IMR-90 (cell line): Measurements from ENCODE around the gene ZDHHC14. TPM values are rescaled to one million over a fixed set of nuclear protein-coding genes. Genes with fewer than 3 reads are reported as not detected.

Experiments used
- ATAC-seq: fragments of 200-7000 bp; cut with Tn5 transposase; 2 replicates; pipeline ENCODE4 v1.9.1; 2020; ENCODE audit warnings: low read depth, mild to moderate bottlenecking, moderate library complexity
- BruUV-seq: library from RNA; stranded (reverse); fragments of 400-500 nt; replicated peaks from 2 replicates; lab custom pipeline; 2021; lab: Mats Ljungman, UMichigan
- CTCF ChIA-PET: fragments of 300-600 bp; formaldehyde crosslinking; extraction: SDS; loops from one replicate; lab custom pipeline; 2021; ENCODE audit warnings: antibody characterized with exemption; lab: Yijun Ruan, JAX
- POLR2A ChIA-PET: fragments of 300-600 bp; sonication (Branson Sonifier 250); formaldehyde crosslinking; loops from one replicate; lab custom pipeline; 2022; ENCODE audit warnings: antibody characterized with exemption; ENCODE audit not compliant: unreplicated experiment; lab: Charles Lee
- DNase-seq: peaks from one replicate; pipeline ENCODE4 v3.0.0; 2013
- H2AFZ ChIP-seq: replicated peaks from 2 replicates; pipeline ENCODE3; 2013; ENCODE audit warnings: low read length, mild to moderate bottlenecking; ENCODE audit not compliant: poor library complexity
- H2AK5ac ChIP-seq: 2 replicates; pipeline ENCODE4 v1.6.1; 2013; ENCODE audit warnings: low read depth, low read length, inconsistent platforms
- H2AK9ac ChIP-seq: replicated peaks from 2 replicates; pipeline ENCODE3; 2013; ENCODE audit warnings: mild to moderate bottlenecking, low read depth, low read length, moderate library complexity; ENCODE audit not compliant: poor library complexity
- H2BK120ac ChIP-seq: 2 replicates; pipeline ENCODE4 v1.6.1; 2013; ENCODE audit warnings: low read depth, low read length, inconsistent platforms
- H2BK15ac ChIP-seq: 3 replicates; pipeline ENCODE4 v1.6.1; 2013; ENCODE audit warnings: low read depth, low read length, inconsistent platforms
- H2BK20ac ChIP-seq: 2 replicates; pipeline ENCODE4 v1.6.1; 2013; ENCODE audit warnings: low read depth, mild to moderate bottlenecking, inconsistent platforms, low read length, moderate library complexity
- H2BK5ac ChIP-seq: 2 replicates; pipeline ENCODE4 v1.6.1; 2013; ENCODE audit warnings: mild to moderate bottlenecking, low read depth, low read length, inconsistent platforms; ENCODE audit not compliant: poor library complexity, severe bottlenecking
- H3K14ac ChIP-seq: replicated peaks from 2 replicates; pipeline ENCODE4 v1.6.1; 2013; ENCODE audit warnings: low read depth, low read length, inconsistent platforms
- H3K18ac ChIP-seq: 2 replicates; pipeline ENCODE4 v1.6.1; 2013; ENCODE audit warnings: low read depth, low read length, control low read depth
- H3K23ac ChIP-seq: 2 replicates; pipeline ENCODE4 v1.6.1; 2013; ENCODE audit warnings: low read depth, low read length, inconsistent platforms
- H3K27ac ChIP-seq: 2 replicates; pipeline ENCODE4 v1.5.1; 2013; ENCODE audit warnings: mild to moderate bottlenecking, control low read depth, low read length; ENCODE audit not compliant: insufficient read depth
- H3K27me3 ChIP-seq: 2 replicates; pipeline ENCODE4 v1.6.1; 2013; ENCODE audit warnings: low read length; ENCODE audit not compliant: control insufficient read depth, insufficient read depth
- H3K36me3 ChIP-seq: 2 replicates; pipeline ENCODE4 v1.6.1; 2013; ENCODE audit warnings: low read length, mixed read lengths; ENCODE audit not compliant: control insufficient read depth, insufficient read depth
- H3K4ac ChIP-seq: 2 replicates; pipeline ENCODE4 v1.6.1; 2013; ENCODE audit warnings: low read depth, low read length, inconsistent platforms
- H3K4me1 ChIP-seq: 2 replicates; pipeline ENCODE4 v1.6.1; 2013; ENCODE audit warnings: low read length, mixed read lengths; ENCODE audit not compliant: control insufficient read depth, insufficient read depth
- H3K4me2 ChIP-seq: 2 replicates; pipeline ENCODE4 v1.6.1; 2013; ENCODE audit warnings: low read depth, mild to moderate bottlenecking, control low read depth, low read length, moderate library complexity
- H3K4me3 ChIP-seq: 2 replicates; pipeline ENCODE4 v1.5.1; 2013; ENCODE audit warnings: low read depth, mild to moderate bottlenecking, control low read depth, low read length, moderate library complexity; ENCODE audit not compliant: insufficient read depth
- H3K56ac ChIP-seq: 2 replicates; pipeline ENCODE4 v1.6.1; 2013; ENCODE audit warnings: low read length, inconsistent platforms; ENCODE audit not compliant: insufficient read depth; ENCODE audit errors: extremely low read depth
- H3K79me1 ChIP-seq, 2 experiments: 2 replicates each; pipeline ENCODE4 v1.6.1; 2013; ENCODE audit warnings: low read length in 2 of 2, inconsistent platforms in 1 of 2, low read depth in 1 of 2
- H3K9ac ChIP-seq: 2 replicates; pipeline ENCODE4 v1.6.1; 2013; ENCODE audit warnings: low read depth, low read length, control low read depth
- H3K9me1 ChIP-seq: 2 replicates; pipeline ENCODE4 v1.6.1; 2013; ENCODE audit warnings: low read length, inconsistent platforms; ENCODE audit not compliant: insufficient read depth
- H3K9me3 ChIP-seq: 2 replicates; pipeline ENCODE4 v1.6.1; 2013; ENCODE audit warnings: low read length; ENCODE audit not compliant: control insufficient read depth, insufficient read depth
- H4K20me1 ChIP-seq: 2 replicates; pipeline ENCODE4 v1.6.1; 2013; ENCODE audit warnings: low read length, inconsistent platforms; ENCODE audit not compliant: insufficient read depth
- H4K5ac ChIP-seq: 2 replicates; pipeline ENCODE4 v1.6.1; 2013; ENCODE audit warnings: mild to moderate bottlenecking, low read depth, low read length, control low read depth
- H4K8ac ChIP-seq, 2 experiments: 2 replicates each; pipeline ENCODE4 v1.6.1; 2013; ENCODE audit warnings: low read depth in 2 of 2, low read length in 2 of 2, control low read depth in 1 of 2, inconsistent platforms in 1 of 2
- H4K91ac ChIP-seq: 2 replicates; pipeline ENCODE4 v1.6.1; 2013; ENCODE audit warnings: low read depth, low read length, inconsistent platforms; ENCODE audit not compliant: insufficient read depth
- CEBPB ChIP-seq: IDR thresholded peaks from 2 replicates; pipeline ENCODE4 v1.6.1; 2012; ENCODE audit warnings: low read depth, low read length, improper control_type of control experiment
- CHD1 ChIP-seq: IDR thresholded peaks from 2 replicates; pipeline ENCODE4 v1.6.1; 2012; ENCODE audit warnings: low read depth, low read length, improper control_type of control experiment
- CTCF ChIP-seq: conservative IDR thresholded peaks from 2 replicates; pipeline ENCODE4 v1.5.1; 2012; ENCODE audit warnings: mild to moderate bottlenecking, low read depth, low read length, improper control_type of control experiment
- RAD21 ChIP-seq: IDR thresholded peaks from 2 replicates; pipeline ENCODE4 v1.6.1; 2012; ENCODE audit warnings: low read length, improper control_type of control experiment
- WGBS, 2 experiments: methylation state at CpG; one replicate each; pipeline versions ENCODE4 v1.1.5 to v1.1.7; 2013; ENCODE audit warnings: missing lambda C conversion rate in 2 of 2; ENCODE audit not compliant: insufficient read length in 1 of 2; ENCODE audit errors: extremely low coverage in 2 of 2; 5-methylcytosine and 5-hydroxymethylcytosine counted together
- dilution Hi-C: fragments of 300-500 bp; cut with HindIII; formaldehyde crosslinking; loops from one replicate; pipeline ENCODE4 v1.14.3; 2018; ENCODE audit warnings: low sequenced_read_pairs; ENCODE audit not compliant: unreplicated experiment
- in situ Hi-C: fragments of 300-500 bp; cut with MboI; formaldehyde crosslinking; loops from 3 replicates; pipeline ENCODE4 v1.14.3; 2019; ENCODE audit warnings: low sequenced_read_pairs, inconsistent platforms, mixed read lengths
- intact Hi-C: fragments of 100-400 bp; cut with micrococcal nuclease; formaldehyde crosslinking; loops from 2 replicates; pipeline ENCODE4 v1.10.0; 2022
- polyA plus RNA-seq, 3 experiments: library from polyadenylated mRNA; depleted of rRNA; stranded (reverse); fragments of >200 nt; gene quantifications; 2 replicates each; pipeline ENCODE4 v1.2.3, GENCODE V29; 2012; ENCODE audit warnings: low replicate concordance in 1 of 3
- total RNA-seq: library from RNA; depleted of rRNA; stranded (reverse); fragments of >200 nt; gene quantifications from 2 replicates; pipeline ENCODE4 v1.2.3, GENCODE V29; 2012

The ZDHHC14 gene
- total and polyA plus RNA-seq, 2 of the 4 experiments (the other 2 are of a cell fraction), result 0.90 to 2.0 TPM

GRCh38 chr6:157614026-157614568 is 233.1 kb downstream of the ZDHHC14 start:
- Histone ChIP-seq H4K5ac (0 out of 2 replicates have a peak overlapping the region, but pooled peaks have one; percentile 14), H2BK20ac (peak overlapping the region; percentile 23), H3K56ac (no peak overlapping the region), H2BK120ac (peak overlapping the region; percentile 65; the same call in 1 of the 2 replicates), H3K14ac (peak overlapping the region; percentile 36; the same call in 1 of the 2 replicates), H3K9ac (no peak overlapping the region), H3K79me1 (no peaks in the 10 kb centered on the region), H3K4me3 (no peak overlapping the region), H3K27me3 (no peaks in the 10 kb centered on the region), H2AK9ac (no peak overlapping the region), H2BK15ac (no peak overlapping the region), H3K23ac (no peak overlapping the region), H3K4me1 (peaks cover 22% of the 10 kb centered on the region), H2AK5ac (peak overlapping the region; percentile 81; the same call in 1 of the 2 replicates), H2AFZ (no peak overlapping the region), H3K27ac (peak overlapping the region; percentile 67; the same call in 1 of the 2 replicates), H3K9me3 (no peaks in the 10 kb centered on the region), H4K91ac (peak overlapping the region; percentile 6; the same call in 1 of the 2 replicates), H3K36me3 (no peaks in the 10 kb centered on the region), H2BK5ac (peak overlapping the region; percentile 66), H3K4ac (no peak overlapping the region), H4K20me1 (no peaks in the 10 kb centered on the region), H4K8ac (peak overlapping the region; percentile 15 to 40; a peak in 2 of 4 replicates), H3K4me2 (no peak overlapping the region), H3K18ac (peak overlapping the region; percentile 64), H3K9me1 (peaks cover 6% of the 10 kb centered on the region; the same call in 1 of the 2 replicates)
- dilution Hi-C loops, result no loop called here
- no TSS peak for BruUV-seq
- intact Hi-C loops, result loop anchor here (5.0 kb wide), 2 partner anchors 232 to 292 kb away; partner anchors contain the start of genes TMEM242 and ZDHHC14
- CTCF ChIA-PET, result interaction anchor here (1.2 to 2.4 kb wide), 2 partner anchors 291 to 300 kb away, joined by 3 to 9 read pairs; partner anchors contain the start of gene TMEM242
- in situ Hi-C loops, result no loop called here
- POLR2A ChIA-PET, result no interaction called here
- WGBS, 2 experiments, result no CpG with 5 or more reads among the region's 5 CpGs
- ATAC-seq, result no peak
- peak; percentile 41 for DNase-seq
- no peak for TF ChIP-seq RAD21
- no peak for TF ChIP-seq CEBPB
- TF ChIP-seq CTCF, result peak; percentile 20; the same call in 1 of the 2 replicates
- no peak for TF ChIP-seq CHD1
